ENCODE measurements around the gene KLF7.

The KLF7 gene

GRCh38 chr2:207148020-207148419 is 17.7 kb downstream of the KLF7 start:
- DNase-seq (ENCODE audit: low read depth) = peak; percentile 87

GRCh38 chr2:207144173-207144785 is 21.5 kb downstream of the KLF7 start:
- no peak for DNase-seq (ENCODE audit: low read depth)

DNA sequence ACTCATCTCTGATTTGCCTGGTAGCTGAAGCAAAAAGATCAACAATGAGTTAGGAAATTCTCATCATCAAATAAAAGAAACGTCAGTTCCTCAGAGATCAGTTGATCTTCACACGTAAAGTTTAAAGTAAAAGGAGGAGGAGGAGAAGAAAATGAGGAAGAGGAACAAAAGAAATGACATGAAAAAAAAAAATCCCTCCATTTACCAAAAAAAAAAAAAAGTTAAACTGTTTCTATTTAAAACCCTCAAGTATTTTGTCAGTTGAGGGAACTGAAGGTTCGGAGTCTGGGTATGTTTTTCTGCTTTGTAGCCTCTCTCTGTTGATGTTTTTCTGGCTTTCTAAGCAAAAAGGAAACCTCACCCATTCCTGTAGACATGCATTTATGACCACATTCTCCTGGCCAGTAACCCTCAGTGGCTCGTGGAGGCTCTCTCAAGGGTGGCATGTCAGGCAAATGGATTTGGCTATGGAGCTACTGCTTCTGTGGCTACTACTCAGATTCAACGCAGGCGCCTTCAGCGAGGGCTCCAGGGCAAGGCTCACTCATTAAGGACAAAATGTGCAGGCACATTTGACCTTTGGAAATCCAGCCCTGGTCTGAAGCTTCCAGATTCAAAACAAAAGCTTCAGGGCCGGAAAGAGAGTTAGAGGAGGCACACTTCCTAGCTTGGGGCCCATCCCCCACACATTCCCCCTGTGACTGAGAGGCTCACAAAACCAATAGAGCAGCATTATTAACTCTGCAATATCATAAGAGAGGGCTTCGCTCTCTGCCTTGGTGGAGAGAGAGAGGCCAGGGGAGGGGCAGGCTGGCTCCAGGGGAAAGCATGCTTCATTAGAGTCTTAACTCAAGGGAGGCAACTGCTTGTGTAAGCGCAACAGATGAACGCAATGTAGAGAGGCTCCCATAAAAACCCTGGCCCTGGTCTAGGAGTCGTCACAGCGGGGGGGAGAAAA is 22.3 kb downstream of the KLF7 start:
- DNase-seq (ENCODE audit: low read depth) = peak; percentile 80

- DNase-seq (ENCODE audit: low read depth) = peak; percentile 50
Observed at GRCh38 chr2:207142461-207142860, 23.3 kb downstream of the KLF7 start.

GRCh38 chr2:207141386-207141785 is 24.4 kb downstream of the KLF7 start:
- DNase-seq (ENCODE audit: low read depth) = no peak

- DNase-seq (ENCODE audit: low read depth) = no peak
Observed at GRCh38 chr2:207140265-207140664, 25.5 kb downstream of the KLF7 start.

DNA sequence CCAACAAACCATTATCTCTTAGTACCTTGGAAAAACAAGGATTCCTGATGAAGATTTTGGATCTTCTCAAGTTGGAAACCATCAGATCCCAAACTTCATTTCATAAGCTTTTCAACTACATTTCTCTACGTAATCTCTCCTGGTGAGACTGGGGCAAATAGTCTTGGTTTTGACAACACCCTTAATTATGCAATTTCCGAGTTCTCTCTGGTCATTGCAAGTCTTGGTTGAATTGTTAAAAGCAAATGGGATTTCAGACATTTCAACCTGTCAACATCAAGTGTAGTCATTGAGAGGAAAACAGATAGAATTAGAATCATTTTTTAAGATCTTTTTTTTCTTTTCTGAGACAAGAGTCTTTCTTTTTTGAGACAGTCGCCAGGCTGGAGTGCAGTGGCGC is 26.2 kb downstream of the KLF7 start:
- DNase-seq (ENCODE audit: low read depth) = no peak

DNA sequence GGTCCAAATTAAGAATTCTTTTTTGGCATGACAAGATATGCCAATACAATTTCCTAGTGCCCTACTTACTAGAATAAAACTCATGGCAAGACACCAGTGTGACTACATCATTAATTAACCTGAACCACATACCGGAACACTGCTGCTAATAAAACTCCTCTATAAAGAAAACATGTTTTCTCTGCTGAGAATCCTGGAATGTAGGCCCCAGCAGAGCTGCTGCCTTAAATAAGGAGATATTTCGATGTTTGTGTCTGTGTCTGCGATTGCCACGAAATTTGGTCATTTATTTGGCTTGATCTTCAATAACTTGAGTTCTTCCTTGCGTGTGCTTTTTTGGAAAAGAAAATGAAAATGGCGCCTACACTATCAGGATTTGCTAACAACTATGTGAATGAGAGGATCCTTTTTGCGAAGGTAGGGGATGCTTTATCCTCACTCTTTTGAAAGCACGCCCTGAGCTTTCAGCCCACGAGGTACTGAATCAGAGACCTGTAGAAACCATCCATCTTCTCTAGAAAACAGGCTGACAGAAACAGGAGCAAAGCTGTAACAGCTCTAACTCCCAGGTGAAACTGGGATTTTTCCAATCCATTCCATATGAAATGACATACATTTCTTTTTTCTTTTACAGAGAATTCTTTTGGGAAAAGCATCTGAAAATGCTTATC is 27.0 kb downstream of the KLF7 start:
- peak; percentile 47 for DNase-seq (ENCODE audit: low read depth)

DNA sequence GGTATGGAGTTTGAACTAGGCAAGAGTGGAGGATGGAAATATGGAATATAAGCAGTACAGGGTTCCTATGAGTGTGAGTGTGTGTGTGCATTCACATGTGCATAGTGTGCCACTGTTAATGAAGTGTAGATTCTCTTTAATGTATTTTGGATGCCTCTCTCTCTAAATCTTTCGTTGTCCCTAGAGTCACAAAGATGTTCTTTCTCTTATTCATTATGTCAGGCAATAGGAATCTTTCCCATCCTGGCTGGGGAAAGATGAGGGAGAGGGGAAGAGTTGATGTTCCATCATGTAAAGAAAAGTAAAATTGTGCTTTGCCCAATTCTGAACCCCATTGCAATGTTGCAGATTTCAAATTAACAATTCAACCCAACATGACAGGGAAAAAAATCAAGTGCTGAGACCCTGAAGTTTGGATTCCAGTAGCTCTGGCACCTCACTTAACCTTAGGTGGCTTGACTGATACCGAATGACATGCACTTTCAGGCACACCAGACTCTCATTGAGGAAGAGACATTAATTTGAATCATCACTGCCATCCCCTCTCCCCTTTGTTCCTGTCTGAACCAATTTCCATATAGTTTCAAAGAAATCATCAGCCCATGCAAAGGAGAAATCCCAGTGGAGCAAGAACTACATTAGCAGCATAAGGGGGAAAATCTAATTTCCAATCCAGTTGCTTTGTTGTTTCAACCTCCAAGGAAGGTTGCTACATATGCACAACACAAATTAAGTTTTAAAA is 28.0 kb downstream of the KLF7 start:
- no peak for DNase-seq (ENCODE audit: low read depth)

GRCh38 chr2:207136874-207137273 is 28.9 kb downstream of the KLF7 start:
- no peak for DNase-seq (ENCODE audit: low read depth)

DNA sequence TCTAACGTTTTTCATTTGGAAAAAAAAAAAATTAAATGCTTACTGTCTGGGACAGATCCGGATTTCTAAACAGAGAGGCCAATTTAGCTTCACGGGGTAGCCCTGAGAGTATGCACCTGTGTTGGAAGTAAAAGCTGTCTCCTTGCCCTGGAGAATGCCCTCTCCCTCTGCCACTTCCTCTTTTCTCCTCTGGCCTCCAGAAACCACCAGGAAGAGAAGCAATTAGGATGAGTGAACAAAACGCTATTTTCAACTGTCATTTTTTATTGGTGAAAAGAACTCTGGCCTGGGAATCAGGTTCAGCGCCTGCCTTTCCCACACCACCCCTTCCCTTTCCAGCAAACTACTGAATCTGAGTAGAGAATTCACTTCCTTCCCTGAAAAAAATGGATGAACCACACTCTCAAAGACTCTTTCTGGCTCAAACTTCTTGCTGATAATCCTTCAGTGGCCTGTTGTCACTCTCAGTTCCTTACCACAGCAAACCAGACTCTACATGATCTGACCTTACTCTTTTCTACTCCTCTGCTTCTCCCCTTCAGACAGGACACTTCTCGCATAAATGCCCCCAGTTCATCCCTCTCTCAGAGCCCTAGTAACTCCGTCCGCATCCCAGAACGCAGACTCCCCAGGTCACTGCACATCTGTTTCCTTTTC is 29.8 kb downstream of the KLF7 start:
- DNase-seq (ENCODE audit: low read depth) = peak; percentile 72

- peak; percentile 60 for DNase-seq (ENCODE audit: low read depth)
Observed at GRCh38 chr2:207135340-207135739, 30.4 kb downstream of the KLF7 start.

DNA sequence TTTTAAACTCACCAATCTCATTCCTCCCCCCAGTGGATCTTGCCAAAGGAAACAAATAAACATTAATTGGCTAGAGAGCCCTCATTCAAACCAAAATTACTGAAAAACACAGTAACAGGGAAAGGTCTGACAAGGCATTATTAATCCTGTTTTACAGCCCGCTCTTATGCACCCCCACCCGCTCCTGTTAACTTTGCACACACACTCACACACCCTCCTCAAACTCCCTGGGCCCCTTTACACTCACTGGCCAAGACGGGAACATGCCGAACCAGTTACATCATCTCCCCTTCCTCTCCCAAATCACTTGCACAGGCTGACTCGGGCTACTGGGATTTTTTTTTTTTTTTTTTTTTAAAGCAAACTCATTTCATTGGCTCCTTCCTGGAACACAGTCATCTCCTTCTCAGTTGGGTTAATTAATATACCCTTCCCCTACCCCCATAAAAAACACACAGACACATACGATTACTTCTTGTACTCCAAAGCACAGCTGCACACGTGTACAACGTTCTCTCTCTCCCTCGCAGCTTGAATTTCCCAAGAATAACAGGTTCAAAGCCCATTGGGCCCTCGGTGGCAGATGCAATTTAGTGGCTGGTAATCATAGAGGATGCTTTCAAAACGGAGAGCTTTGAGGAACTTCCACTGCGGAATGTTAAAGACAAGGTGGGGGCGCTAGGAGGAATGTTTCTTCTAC is 31.8 kb downstream of the KLF7 start:
- peak; percentile 95 for DNase-seq (ENCODE audit: low read depth)

GRCh38 chr2:207133458-207133819 is 32.3 kb downstream of the KLF7 start:
- DNase-seq (ENCODE audit: low read depth) = no peak

- DNase-seq (ENCODE audit: low read depth) = no peak
Observed at GRCh38 chr2:207132019-207132418, 33.7 kb downstream of the KLF7 start.

DNA sequence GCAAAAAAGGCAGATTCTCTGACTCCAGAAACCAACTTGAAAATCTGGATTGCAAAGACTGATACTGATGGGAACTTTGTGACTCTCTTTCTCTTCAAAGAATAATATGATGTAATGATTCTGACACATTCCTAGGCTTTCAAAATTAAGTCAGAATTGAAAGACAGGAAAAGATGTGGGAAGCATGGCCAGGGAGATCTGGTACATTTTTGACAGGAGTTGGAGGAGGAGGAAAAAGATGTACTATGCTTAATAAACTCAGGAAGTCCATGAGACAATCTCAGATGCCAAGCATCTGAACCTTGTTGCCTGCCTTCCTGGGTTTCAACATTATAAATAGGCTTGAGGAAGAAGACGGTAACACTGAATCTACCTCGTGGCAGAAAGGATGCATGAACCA is 34.2 kb downstream of the KLF7 start:
- no peak for DNase-seq (ENCODE audit: low read depth)

DNA sequence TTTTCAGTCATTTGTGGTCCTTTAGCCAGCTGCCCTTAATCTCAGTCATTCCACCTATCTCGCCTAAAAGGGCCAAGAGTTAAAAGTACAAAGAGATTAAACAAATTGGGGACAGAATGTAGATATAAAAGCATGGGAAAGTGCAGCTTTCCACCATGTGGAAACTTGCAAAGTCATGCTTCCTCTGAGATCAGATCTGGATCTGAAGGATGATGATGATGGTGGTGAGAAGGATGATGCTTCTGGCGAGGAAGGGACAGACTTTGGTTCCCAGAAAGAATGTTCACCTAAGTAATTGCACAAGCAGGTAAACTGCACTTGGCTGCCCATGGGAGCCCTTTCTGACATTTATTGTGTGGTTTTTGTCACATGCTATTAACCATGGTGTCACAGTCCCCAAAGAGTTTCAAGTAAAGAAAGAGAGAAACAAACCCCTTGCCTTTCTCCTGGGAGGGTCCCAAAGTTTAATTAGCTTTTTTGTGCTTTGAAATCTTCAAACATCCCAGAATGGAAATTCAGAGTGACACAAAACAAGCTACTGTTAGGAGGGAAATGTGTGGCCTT is 34.7 kb downstream of the KLF7 start:
- DNase-seq (ENCODE audit: low read depth) = no peak

DNA sequence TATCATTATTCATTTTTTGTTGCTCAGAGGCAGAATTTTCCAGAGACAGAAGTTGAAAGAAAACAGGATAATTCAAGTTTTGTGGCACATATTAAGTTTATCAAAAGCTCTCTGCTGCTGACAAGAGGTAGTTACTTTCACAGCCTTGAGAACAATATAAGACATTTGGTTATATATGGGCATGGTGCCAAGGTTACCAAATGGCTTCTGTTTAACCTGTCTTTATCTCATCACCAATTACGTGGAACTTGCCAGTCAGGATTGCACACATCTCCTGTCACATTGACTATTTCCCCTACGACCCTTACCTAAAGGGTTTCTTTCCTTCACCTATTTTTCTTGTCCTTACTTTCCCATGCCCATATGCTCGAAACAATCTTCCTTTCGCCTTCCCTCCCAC is 35.9 kb downstream of the KLF7 start:
- DNase-seq (ENCODE audit: low read depth) = no peak

DNA sequence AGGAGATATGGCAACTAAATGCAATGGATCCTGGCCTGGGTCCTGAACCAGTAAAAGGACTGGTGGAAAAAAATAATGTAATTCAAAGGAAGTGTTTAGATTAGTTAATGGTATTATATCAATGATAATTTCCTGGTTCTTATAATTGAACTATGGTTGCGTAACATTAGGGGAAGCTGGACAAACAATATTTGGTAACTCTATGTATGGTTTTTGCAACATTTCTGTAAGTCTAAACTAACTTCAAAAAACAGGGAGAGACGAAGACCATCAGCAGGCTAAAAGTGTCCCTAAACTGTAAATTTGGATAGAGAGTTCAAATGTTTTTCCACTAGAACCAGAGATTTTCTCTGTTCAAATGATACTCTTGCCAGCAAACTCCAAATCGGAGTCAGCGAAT is 36.9 kb downstream of the KLF7 start:
- DNase-seq (ENCODE audit: low read depth) = no peak

- peak; percentile 57 for DNase-seq (ENCODE audit: low read depth)
Observed at GRCh38 chr2:207126724-207127308, 38.9 kb downstream of the KLF7 start.
